Right lobe of liver (tissue), 6 donors: ENCODE data around the gene PARP9. TPM values are rescaled to one million over a fixed set of nuclear protein-coding genes. Genes with fewer than 3 reads are reported as not detected.
"Not testable (repeated sequence)": the region's sequence is repeated elsewhere in the genome, so short reads cannot be mapped to it uniquely, and the experiment has no call there.

Source experiments
- ATAC-seq, 4 donors: fragments of 200-7000 bp; cut with Tn5 transposase; one replicate each; pipeline ENCODE4 v1.9.1; 2020; ENCODE audit warnings: mild to moderate bottlenecking in 4 of 4, moderate library complexity in 4 of 4
- DNase-seq, 3 donors: peaks; one replicate each; pipeline ENCODE4 v3.0.0-alpha.2; 2020
- H3K27ac ChIP-seq, 3 donors: fragments of 200-600 bp; one replicate each; pipeline ENCODE4 v1.8.0; 2022
- H3K27me3 ChIP-seq, 2 donors: fragments of 200-600 bp; one replicate each; pipeline ENCODE4 v1.8.0; 2022
- H3K36me3 ChIP-seq, 4 donors: fragments of 200-600 bp; sonication (generic) in 1 of 4; one replicate each; pipeline versions ENCODE4 v1.5.1 to v1.8.0; 2017 to 2022; ENCODE audit warnings: control low read depth in 1 of 4
- H3K4me1 ChIP-seq, 4 donors: fragments of 200-600 bp; sonication (generic) in 1 of 4; one replicate each; pipeline versions ENCODE4 v1.5.1 to v1.8.0; 2017 to 2022; ENCODE audit warnings: control low read depth in 1 of 4
- H3K4me3 ChIP-seq, 3 donors: fragments of 200-600 bp; one replicate each; pipeline ENCODE4 v1.8.0; 2022
- H3K9me3 ChIP-seq, 4 donors: fragments of 200-600 bp; sonication (generic) in 1 of 4; one replicate each; pipeline versions ENCODE4 v1.5.1 to v1.8.0; 2017 to 2022; ENCODE audit warnings: control low read depth in 1 of 4
- CTCF ChIP-seq, 4 donors: fragments of 200-600 bp in 3 of 4; fragments of 450-650 bp in 1 of 4; IDR thresholded peaks; one replicate each; pipeline versions ENCODE4 v1.5.1 to v1.8.0; 2016 to 2022; ENCODE audit warnings: antibody characterized with exemption in 4 of 4, mild to moderate bottlenecking in 2 of 4
- POLR2A ChIP-seq: fragments of 450-650 bp; IDR thresholded peaks from one replicate; pipeline ENCODE4 v1.6.1; 2017; ENCODE audit warnings: antibody characterized with exemption, mild to moderate bottlenecking
- WGBS: methylation state at CpG from one replicate; pipeline ENCODE4 v1.1.6; 2018; ENCODE audit warnings: low coverage, low lambda C conversion rate; ENCODE audit not compliant: insufficient coverage; ENCODE audit errors: missing lambda C conversion rate; 5-methylcytosine and 5-hydroxymethylcytosine counted together
- intact Hi-C, 2 donors: fragments of 100-400 bp; cut with DNase I; formaldehyde crosslinking; loops; one replicate each; pipeline versions ENCODE4 v1.11.2 to v1.14.1; 2022
- total RNA-seq, 6 experiments: library from RNA; depleted of rRNA in 2 of 6; stranded (reverse); fragments of >200 nt in 2 of 6; fragmentation: NEBNext Ultra II Directional in 3 of 6; extraction: Animal tissue kit (Norgen Biotek cat#: 25700) in 3 of 6; gene quantifications; one replicate each; pipeline versions ENCODE4 v1.1.0 to v1.2.4, GENCODE V29; 2016 to 2023
- donor health status: DM: no; HTN: yes; CAD: no.
- donor health status: DM: no; HTN: no; CAD: no.
- donor health status: DM: no; HTN: no; CAD: no.
- donor health status: DM: no; HTN: yes; CAD: no.
- donor health status: DM: no; HTN: yes; CAD: no.

PARP9 gene
- total RNA-seq, 6 experiments from 2014 or later = 35.5 to 64.7 (median 42.5) TPM

GRCh38 chr3:122572940-122573412 lies 8.9 kb upstream of the PARP9 start:
- Histone ChIP-seq H3K36me3 (peaks cover 3 to 32% (median 14%) of the 10 kb centered on the region in 4 donors), H3K27me3 (no peaks in the 10 kb centered on the region), H3K4me3 (no peak overlapping the region), H3K4me1 (peaks cover 0 to 37% (median 6%) of the 10 kb centered on the region in 4 donors), H3K9me3 (no peaks in the 10 kb centered on the region), H3K27ac (peak overlapping the region; percentile 45 to 82 (median 65))
- intact Hi-C loops = no loop called here
- peak; percentile 71 to 94 (median 87) for ATAC-seq
- peak; percentile 46 to 68 (median 64) for DNase-seq
- WGBS = 9% methylated on average over 2 of the region's 3 CpGs
- TF ChIP-seq POLR2A (peak; percentile 45), CTCF (IDR thresholded peaks at IDR 0.05) (peak in 2 of 4 donors; percentile 10 to 12)

- no peak for TF ChIP-seq CTCF (IDR thresholded peaks at IDR 0.05)
- no peak for TF ChIP-seq POLR2A
- intact Hi-C loops = loop anchor here in 1 of 2 donors (10.0 kb wide), 1 partner anchor 116 kb away; the partner anchor contains the start of gene PARP14
- DNase-seq (peak in 1 of 3 donors; percentile 55), ATAC-seq (peak in 2 of 4 donors; percentile 3 to 31)
- no peaks in the 10 kb centered on the region for H3K9me3 ChIP-seq
- H3K4me3 ChIP-seq = no peak overlapping the region
- H3K4me1 ChIP-seq = peaks cover 0 to 66% (median 12%) of the 10 kb centered on the region in 4 donors
- WGBS = 39% methylated on average over 3 of the region's 3 CpGs
- peak overlapping the region; percentile 32 to 99 (median 85) for H3K27ac ChIP-seq
- H3K27me3 ChIP-seq = no peaks in the 10 kb centered on the region
- peaks cover 3 to 47% (median 23%) of the 10 kb centered on the region in 4 donors for H3K36me3 ChIP-seq
These were observed 4.7 kb upstream of the PARP9 start for GRCh38 chr3:122568755-122569154.

- Histone ChIP-seq H3K4me1 (peaks cover 0 to 63% (median 13%) of the 10 kb centered on the region in 4 donors), H3K36me3 (peaks cover 3 to 47% (median 23%) of the 10 kb centered on the region in 4 donors), H3K27ac (peak overlapping the region; percentile 32 to 99 (median 85))
- 100% methylated on average over 5 of the region's 7 CpGs for WGBS
- not testable (repeated sequence) for H3K4me3 ChIP-seq, H3K27me3 ChIP-seq, H3K9me3 ChIP-seq, DNase-seq, ATAC-seq
- intact Hi-C loops = loop anchor here in 1 of 2 donors (10.0 kb wide), 1 partner anchor 117 kb away; the partner anchor contains the start of gene PARP14
These were observed 4.0 kb upstream of the PARP9 start for GRCh38 chr3:122568131-122568530.

- peaks cover 0 to 57% (median 21%) of the 10 kb centered on the region in 4 donors for H3K4me1 ChIP-seq
- ATAC-seq = peak; percentile 8 to 35 (median 32)
These were observed 429 bp downstream of the PARP9 start for GRCh38 chr3:122563717-122564025.

More at GRCh38 chr3:122563717-122564025, 429 bp downstream of the PARP9 start:
- Histone ChIP-seq H3K4me3 (peak overlapping the region; percentile 70 to 94 (median 76)), H3K36me3 (peaks cover 0 to 20% (median 16%) of the 10 kb centered on the region in 4 donors), H3K27ac (peak overlapping the region; percentile 97 to 99 (median 99)), H3K27me3 (no peaks in the 10 kb centered on the region), H3K9me3 (no peaks in the 10 kb centered on the region)
- DNase-seq = peak in 1 of 3 donors; percentile 28
- WGBS = 3% methylated on average over 5 of the region's 5 CpGs
- TF ChIP-seq POLR2A (no peak), CTCF (IDR thresholded peaks at IDR 0.05) (no peak)
- intact Hi-C loops = loop anchor here (5.0 to 10.0 kb wide), 2 partner anchors 119 to 121 kb away; partner anchors contain the start of gene PARP14 (in 2 of the 2)
